HepG2 (cell line): ENCODE data around the gene OR10A6. TPM values are rescaled to one million over a fixed set of nuclear protein-coding genes. Genes with fewer than 3 reads are reported as not detected.

ENCODE experiments used
- ATAC-seq: fragments of 200-7000 bp; cut with Tn5 transposase; 3 replicates; pipeline ENCODE4 v1.9.1; 2020; ENCODE audit warnings: mild to moderate bottlenecking, moderate library complexity
- BruUV-seq: library from RNA; stranded (reverse); fragments of 400-500 nt; replicated peaks from 2 replicates; lab custom pipeline; 2021; lab: Mats Ljungman, UMichigan
- CTCF ChIA-PET: fragments of 300-600 bp; formaldehyde crosslinking; extraction: SDS; loops from one replicate; lab custom pipeline; 2021; ENCODE audit warnings: low total read pairs, inconsistent platforms, low intra/inter-chr PET ratio; lab: Yijun Ruan, JAX
- POLR2A ChIA-PET: fragments of 350-600 bp; sonication (Branson Sonifier 250); formaldehyde crosslinking; loops from one replicate; lab custom pipeline; 2020; ENCODE audit warnings: antibody characterized with exemption, inconsistent platforms; lab: Yijun Ruan, JAX
- DNase-seq: peaks from one replicate; pipeline ENCODE4 v3.0.0-alpha.2; 2015; ENCODE audit warnings: low spot score
- FAIRE-seq: peaks from 3 replicates; lab custom pipeline; 2011; peaks lifted over from hg19 to GRCh38; lab: Jason Lieb, UNC
- H2AFZ ChIP-seq: one replicate; pipeline ENCODE4 v1.6.1; 2011; ENCODE audit warnings: low read length, inconsistent platforms
- H3K27ac ChIP-seq: fragments of 300-600 bp; 3 replicates; pipeline ENCODE4 v1.8.0; 2011; ENCODE audit warnings: mixed run types, mild to moderate bottlenecking, mixed read lengths, low read length, inconsistent platforms; ENCODE audit not compliant: insufficient read depth; ENCODE audit errors: extremely low read length
- H3K27me3 ChIP-seq, 2 experiments: fragments of 200-600 bp in 1 of 2; 2 replicates in 1 of 2; 3 replicates in 1 of 2; pipeline versions ENCODE4 v1.6.0 to v1.8.0; 2011; ENCODE audit warnings: low read length in 2 of 2, mild to moderate bottlenecking in 2 of 2, moderate library complexity in 2 of 2, inconsistent platforms in 1 of 2; ENCODE audit not compliant: insufficient read depth in 2 of 2, control insufficient read depth in 1 of 2
- H3K36me3 ChIP-seq, 2 experiments: fragments of 200-600 bp in 1 of 2; replicated peaks in 1 of 2; 2 replicates in 1 of 2; 3 replicates in 1 of 2; pipeline versions ENCODE4 v1.5.1 to v1.8.0; 2011; ENCODE audit warnings: low read length in 2 of 2, inconsistent platforms in 1 of 2; ENCODE audit not compliant: insufficient read depth in 2 of 2, control insufficient read depth in 1 of 2
- H3K4me1 ChIP-seq: 2 replicates; pipeline ENCODE4 v1.5.1; 2012; ENCODE audit warnings: low read length, inconsistent platforms; ENCODE audit not compliant: insufficient read depth
- H3K4me2 ChIP-seq: 2 replicates; pipeline ENCODE4 v1.6.0; 2011; ENCODE audit warnings: low read depth, low read length, inconsistent platforms
- H3K4me3 ChIP-seq, 3 experiments: fragments of 200-600 bp in 1 of 3; sonication (generic), shearing (Covaris generic) in 1 of 3; replicated peaks in 1 of 3; 2 replicates each; pipeline ENCODE4 v1.5.1; 2011 to 2016; ENCODE audit warnings: low read length in 3 of 3, inconsistent platforms in 2 of 3, low read depth in 2 of 3, mild to moderate bottlenecking in 2 of 3, control low read depth in 1 of 3, mixed read lengths in 1 of 3; ENCODE audit not compliant: insufficient read depth in 1 of 3
- H3K79me2 ChIP-seq: one replicate; pipeline ENCODE4 v1.6.1; 2011; ENCODE audit warnings: low read length, inconsistent platforms; ENCODE audit not compliant: insufficient read depth
- H3K9ac ChIP-seq: 2 replicates; pipeline ENCODE4 v1.6.0; 2011; ENCODE audit warnings: mild to moderate bottlenecking, low read depth, low read length, inconsistent platforms; ENCODE audit not compliant: insufficient read depth
- H3K9me3 ChIP-seq: 2 replicates; pipeline ENCODE4 v1.5.1; 2012; ENCODE audit warnings: mild to moderate bottlenecking, low read length
- H4K20me1 ChIP-seq: 2 replicates; pipeline ENCODE4 v1.6.0; 2011; ENCODE audit warnings: inconsistent platforms, mild to moderate bottlenecking, low read length, moderate library complexity; ENCODE audit not compliant: insufficient read depth
- EEA1 ChIP-seq: sonication (generic); formaldehyde crosslinking; IDR thresholded peaks from 2 replicates; pipeline ENCODE4 v1.5.1; 2020; ENCODE audit warnings: mild to moderate bottlenecking, missing genetic modification reagents, borderline replicate concordance
- HINFP ChIP-seq: sonication (generic); formaldehyde crosslinking; IDR thresholded peaks from 2 replicates; pipeline ENCODE4 v1.4.0; 2020; ENCODE audit warnings: low read depth, mild to moderate bottlenecking, missing genetic modification reagents
- HMGA1 ChIP-seq: sonication (generic); formaldehyde crosslinking; conservative IDR thresholded peaks from 2 replicates; pipeline ENCODE4 v1.4.0; 2020; ENCODE audit warnings: missing genetic modification reagents
- HNRNPL ChIP-seq: fragments of 200-400 bp; formaldehyde crosslinking; IDR thresholded peaks from 2 replicates; pipeline ENCODE4 v1.6.1; 2017; ENCODE audit warnings: mild to moderate bottlenecking, low read depth, low read length
- KDM4B ChIP-seq: sonication (generic); formaldehyde crosslinking; IDR thresholded peaks from 2 replicates; pipeline ENCODE4 v1.4.0; 2020; ENCODE audit warnings: missing genetic modification reagents
- NCOA1 ChIP-seq: sonication (generic); formaldehyde crosslinking; IDR thresholded peaks from 2 replicates; pipeline ENCODE4 v1.9.0; 2021; ENCODE audit warnings: missing genetic modification reagents
- NCOA2 ChIP-seq: sonication (generic); formaldehyde crosslinking; IDR thresholded peaks from 2 replicates; pipeline ENCODE4 v1.8.0; 2022; ENCODE audit warnings: inconsistent platforms
- RERE ChIP-seq: IDR thresholded peaks from 2 replicates; pipeline ENCODE4 v1.6.1; 2016; ENCODE audit warnings: low read depth, missing genetic modification reagents, missing compliant biosample characterization
- SIN3B ChIP-seq: fragments of 150-350 bp; IDR thresholded peaks from 2 replicates; pipeline ENCODE4 v1.6.1; 2014; ENCODE audit warnings: low read length
- SRSF1 ChIP-seq: fragments of 200-400 bp; formaldehyde crosslinking; optimal IDR thresholded peaks from 2 replicates; pipeline ENCODE3; 2017; ENCODE audit warnings: mild to moderate bottlenecking, low read depth, low read length, moderate library complexity
- ZBTB38 ChIP-seq: sonication (generic); formaldehyde crosslinking; IDR thresholded peaks from 2 replicates; pipeline ENCODE4 v1.5.1; 2020; ENCODE audit warnings: mild to moderate bottlenecking, missing genetic modification reagents
- ZFP90 ChIP-seq: sonication (generic); formaldehyde crosslinking; IDR thresholded peaks from 2 replicates; pipeline ENCODE4 v1.8.0; 2022; ENCODE audit warnings: missing genetic modification reagents, mild to moderate bottlenecking, inconsistent platforms, borderline replicate concordance
- ZNF296 ChIP-seq: sonication (generic); formaldehyde crosslinking; conservative IDR thresholded peaks from 2 replicates; pipeline ENCODE4 v1.5.0; 2020; ENCODE audit warnings: mild to moderate bottlenecking, missing genetic modification reagents
- ZNF549 ChIP-seq: sonication (generic); formaldehyde crosslinking; IDR thresholded peaks from 2 replicates; pipeline ENCODE4 v1.5.0; 2020; ENCODE audit warnings: missing genetic modification reagents
- ZNF652 ChIP-seq: IDR thresholded peaks from 2 replicates; pipeline ENCODE4 v1.6.1; 2016; ENCODE audit warnings: low read depth, borderline replicate concordance
- WGBS: methylation state at CpG from one replicate; pipeline ENCODE4 v1.1.6; 2017; ENCODE audit warnings: low lambda C conversion rate; 5-methylcytosine and 5-hydroxymethylcytosine counted together
- in situ Hi-C: cut with HindIII; loops from 2 replicates; pipeline ENCODE4 v1.10.0; 2017; ENCODE audit warnings: low pct_unique_long_range_greater_than_20kb; ENCODE audit not compliant: extremely low pct_ligation_motif_present
- intact Hi-C: fragments of 100-400 bp; cut with micrococcal nuclease; formaldehyde crosslinking; loops from one replicate; pipeline ENCODE4 v1.10.0; 2022; ENCODE audit not compliant: unreplicated experiment
- polyA plus RNA-seq, 8 experiments: library from polyadenylated mRNA; depleted of rRNA in 3 of 8; stranded (reverse) in 7 of 8; unstranded in 1 of 8; fragments of >200 nt; fragmentation: Illumina TruSeq in 4 of 8; extraction: Trizol in 4 of 8; gene quantifications; 2 replicates each; pipeline versions ENCODE4 v1.2.1 to v1.2.3, GENCODE V29; 2011 to 2016; ENCODE audit warnings: low read depth in 4 of 8, missing spikeins in 1 of 8, mixed read lengths in 1 of 8; ENCODE audit not compliant: insufficient read depth in 1 of 8
- total RNA-seq, 5 experiments: library from RNA; depleted of rRNA; stranded (reverse); fragments of >200 nt; fragmentation: Illumina TruSeq; extraction: Trizol; gene quantifications; 2 replicates each; pipeline ENCODE4 v1.2.3, GENCODE V29; 2016; ENCODE audit warnings: low read depth in 1 of 5
- TF ChIP-seq, protein P1 (sequence below): sonication (generic); formaldehyde crosslinking; IDR thresholded peaks from 2 replicates; pipeline ENCODE4 v1.8.0; 2022; ENCODE audit warnings: low read depth, missing genetic modification reagents
- TF ChIP-seq, protein P2 (sequence below): fragments of 450-650 bp; IDR thresholded peaks from 2 replicates; pipeline ENCODE4 v1.6.1; 2016

Gene OR10A6
- total and polyA plus RNA-seq, 2 of the 13 experiments (the other 11 are each of a cell fraction or from before 2014, with no cell fraction given), result not detected

DNA sequence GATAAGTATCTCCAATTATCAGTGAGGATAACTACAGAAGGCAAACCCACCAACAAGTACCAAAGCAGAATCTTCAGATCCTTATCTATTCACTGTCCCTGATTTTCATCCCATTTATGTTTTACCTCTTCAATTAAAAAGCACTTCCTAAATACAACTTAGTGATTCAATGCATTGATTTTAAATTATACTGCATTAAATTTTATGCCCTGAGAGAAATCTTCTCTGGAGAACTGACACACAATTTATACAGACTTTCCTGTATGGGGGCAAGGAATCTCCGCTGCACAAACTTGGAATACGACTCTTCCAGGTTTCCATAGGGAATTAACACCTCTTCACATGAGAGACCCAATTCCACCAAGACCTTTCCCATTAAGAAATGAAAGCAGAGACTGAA lies 10.5 kb upstream of the OR10A6 start, which contains the start of gene OR10A3:
OR10A3 (minus strand) TSS at position 101 of the 400 bp plus-strand sequence. CDS start 2,188 bp downstream, outside the sequence.
- FAIRE-seq, result no peak
- CTCF ChIA-PET, result no interaction called here

More for the DNA sequence above, 10.5 kb upstream of the OR10A6 start, which contains the start of gene OR10A3:
- H3K79me2 ChIP-seq, result no peaks in the 10 kb centered on the region
- in situ Hi-C loops (no loop called here), intact Hi-C loops (no loop called here)
- TF ChIP-seq HNRNPL (no peak), NCOA1 (CRISPR knock-in tag) (no peak), EEA1 (CRISPR knock-in tag) (no peak), ZBTB38 (CRISPR knock-in tag) (no peak), HMGA1 (CRISPR knock-in tag) (no peak), SRSF1 (no peak), ZFP90 (CRISPR knock-in tag) (no peak), HINFP (CRISPR knock-in tag) (no peak), SIN3B (no peak), KDM4B (no peak), NCOA2 (CRISPR knock-in tag) (no peak), ZNF652 (CRISPR knock-in tag) (no peak), ZNF296 (CRISPR knock-in tag) (no peak), RERE (CRISPR knock-in tag) (no peak), ZNF549 (CRISPR knock-in tag) (no peak)
- TF ChIP-seq, protein P1, sequence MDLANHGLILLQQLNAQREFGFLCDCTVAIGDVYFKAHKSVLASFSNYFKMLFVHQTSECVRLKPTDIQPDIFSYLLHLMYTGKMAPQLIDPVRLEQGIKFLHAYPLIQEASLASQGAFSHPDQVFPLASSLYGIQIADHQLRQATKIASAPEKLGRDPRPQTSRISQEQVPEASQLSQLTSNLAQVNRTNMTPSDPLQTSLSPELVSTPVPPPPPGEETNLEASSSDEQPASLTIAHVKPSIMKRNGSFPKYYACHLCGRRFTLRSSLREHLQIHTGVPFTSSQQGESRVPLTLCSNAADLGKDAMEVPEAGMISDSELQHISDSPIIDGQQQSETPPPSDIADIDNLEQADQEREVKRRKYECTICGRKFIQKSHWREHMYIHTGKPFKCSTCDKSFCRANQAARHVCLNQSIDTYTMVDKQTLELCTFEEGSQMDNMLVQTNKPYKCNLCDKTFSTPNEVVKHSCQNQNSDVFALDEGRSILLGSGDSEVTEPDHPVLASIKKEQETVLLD (CRISPR knock-in tag), result no peak
- TF ChIP-seq, protein P2, sequence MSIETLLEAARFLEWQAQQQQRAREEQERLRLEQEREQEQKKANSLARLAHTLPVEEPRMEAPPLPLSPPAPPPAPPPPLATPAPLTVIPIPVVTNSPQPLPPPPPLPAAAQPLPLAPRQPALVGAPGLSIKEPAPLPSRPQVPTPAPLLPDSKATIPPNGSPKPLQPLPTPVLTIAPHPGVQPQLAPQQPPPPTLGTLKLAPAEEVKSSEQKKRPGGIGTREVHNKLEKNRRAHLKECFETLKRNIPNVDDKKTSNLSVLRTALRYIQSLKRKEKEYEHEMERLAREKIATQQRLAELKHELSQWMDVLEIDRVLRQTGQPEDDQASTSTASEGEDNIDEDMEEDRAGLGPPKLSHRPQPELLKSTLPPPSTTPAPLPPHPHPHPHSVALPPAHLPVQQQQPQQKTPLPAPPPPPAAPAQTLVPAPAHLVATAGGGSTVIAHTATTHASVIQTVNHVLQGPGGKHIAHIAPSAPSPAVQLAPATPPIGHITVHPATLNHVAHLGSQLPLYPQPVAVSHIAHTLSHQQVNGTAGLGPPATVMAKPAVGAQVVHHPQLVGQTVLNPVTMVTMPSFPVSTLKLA, result no peak
- no peak within 1 kb of the TSS for H3K27ac ChIP-seq
- no TSS peak for BruUV-seq
- no peaks in the 10 kb centered on the region for H3K27me3 ChIP-seq
- no peak within 1 kb of the TSS for H2AFZ ChIP-seq
- H3K4me1 ChIP-seq, result no peaks in the 10 kb centered on the region
- 13% methylated on average over 2 of the region's 2 CpGs for WGBS
- no peak for DNase-seq
- no peak within 1 kb of the TSS for H3K9ac ChIP-seq
- no peaks in the 10 kb centered on the region for H3K36me3 ChIP-seq
- ATAC-seq, result no peak
- peaks cover 21% of the 10 kb centered on the region; the same call in 1 of the 2 replicates for H3K9me3 ChIP-seq
- H3K4me2 ChIP-seq, result no peak within 1 kb of the TSS
- no peak within 1 kb of the TSS for H3K4me3 ChIP-seq
- H4K20me1 ChIP-seq, result no peaks in the 10 kb centered on the region
- POLR2A ChIA-PET, result no interaction called here
